Measurements from ENCODE around the gene RSF1. TPM values are rescaled to one million over a fixed set of nuclear protein-coding genes. Genes with fewer than 3 reads are reported as not detected.
A peak's percentile ranks its signal among the peaks of the same experiment; 100 is the strongest.

Gene RSF1
- total and polyA plus RNA-seq, 2 donors from 2014 or later: 7.9 to 71.9 TPM

- DNase-seq (peak in 3 of 5 donors; percentile 57 to 72 (median 69)), FAIRE-seq (no peak)
- peaks cover 3 to 9% (median 8%) of the 10 kb centered on the region in 3 donors for H3K4me1 ChIP-seq (ENCODE audit: control insufficient read depth in 2 of 3, insufficient read depth in 2 of 3, low read depth in 1 of 3, low read length in 3 of 3)
- no peaks in the 10 kb centered on the region for H3K27me3 ChIP-seq (ENCODE audit: control insufficient read depth, insufficient read depth, low read length)
- no peaks in the 10 kb centered on the region for H3K36me3 ChIP-seq (ENCODE audit: control insufficient read depth in 2 of 3, insufficient read depth in 3 of 3, low read length in 3 of 3)
- no peak for TF ChIP-seq CTCF (IDR thresholded peaks at IDR 0.05; ENCODE audit: borderline replicate concordance, extremely low read depth, insufficient read depth)
- H3K9me3 ChIP-seq (ENCODE audit: control insufficient read depth in 2 of 3, insufficient read depth in 1 of 3, low read length in 3 of 3): no peaks in the 10 kb centered on the region
- peak overlapping the region; percentile 87 to 94 (median 93) for H3K9ac ChIP-seq (ENCODE audit: low read length in 3 of 3)
- H3K4me3 ChIP-seq (ENCODE audit: low read length in 3 of 3): peak overlapping the region; percentile 94 to 97 (median 96)
- H3K27ac ChIP-seq (ENCODE audit: low read depth in 2 of 2, low read length in 2 of 2): peak overlapping the region; percentile 20 to 48
- intact Hi-C loops (cut with DNase I): no loop called here
These were observed 878 bp upstream of the RSF1 start for GRCh38 chr11:77821349-77821851.

DNA sequence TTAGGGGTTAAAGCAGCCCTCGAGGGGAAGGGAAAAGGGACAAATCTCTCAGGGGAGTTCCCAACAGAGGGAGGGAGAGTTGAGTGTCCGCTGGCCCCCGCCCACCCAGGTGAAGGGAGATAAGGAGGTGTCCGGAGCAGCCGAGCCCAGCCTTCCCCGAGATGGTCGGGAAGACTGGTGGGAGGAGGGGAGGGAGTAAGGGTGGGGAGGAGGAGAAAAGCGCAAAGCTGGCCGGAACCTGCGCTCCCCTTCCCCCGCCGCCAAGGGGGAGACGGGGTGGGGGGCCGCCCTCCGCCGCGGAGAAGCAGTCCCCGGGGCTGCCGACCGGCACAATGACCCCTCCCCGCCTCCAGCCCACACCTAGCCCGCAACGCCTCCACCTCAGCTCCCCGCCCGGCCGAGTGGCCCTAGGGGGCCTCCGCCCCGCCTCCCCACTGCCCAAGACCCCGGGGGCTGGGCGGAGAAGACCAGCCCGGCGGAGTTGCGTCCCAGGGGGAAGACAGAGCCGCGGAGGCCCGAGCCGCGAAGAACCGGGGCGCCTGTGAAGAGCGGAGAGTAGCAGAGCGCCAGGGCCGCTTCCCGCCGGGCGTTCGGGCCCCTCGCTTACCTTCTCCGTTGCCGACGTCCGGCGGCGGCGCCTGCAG lies 479 bp downstream of the RSF1 start:
- Histone ChIP-seq H3K27me3 (ENCODE audit: control insufficient read depth, insufficient read depth, low read length) (no peaks in the 10 kb centered on the region), H3K27ac (ENCODE audit: low read depth in 2 of 2, low read length in 2 of 2) (peak overlapping the region; percentile 81 to 90), H3K9ac (ENCODE audit: low read length in 3 of 3) (peak overlapping the region; percentile 8 to 76 (median 64)), H3K4me1 (ENCODE audit: control insufficient read depth in 2 of 3, insufficient read depth in 2 of 3, low read depth in 1 of 3, low read length in 3 of 3) (peaks cover 3 to 9% (median 8%) of the 10 kb centered on the region in 3 donors), H3K4me3 (ENCODE audit: low read length in 3 of 3) (peak overlapping the region; percentile 76 to 97 (median 80)), H3K9me3 (ENCODE audit: control insufficient read depth in 2 of 3, insufficient read depth in 1 of 3, low read length in 3 of 3) (no peaks in the 10 kb centered on the region), H3K36me3 (ENCODE audit: control insufficient read depth in 2 of 3, insufficient read depth in 3 of 3, low read length in 3 of 3) (no peaks in the 10 kb centered on the region)
- DNase-seq (peak; percentile 59 to 89 (median 85)), FAIRE-seq (no peak)
- TF ChIP-seq CTCF (IDR thresholded peaks at IDR 0.05; ENCODE audit: borderline replicate concordance, extremely low read depth, insufficient read depth): no peak
- intact Hi-C loops (cut with DNase I): no loop called here

DNA sequence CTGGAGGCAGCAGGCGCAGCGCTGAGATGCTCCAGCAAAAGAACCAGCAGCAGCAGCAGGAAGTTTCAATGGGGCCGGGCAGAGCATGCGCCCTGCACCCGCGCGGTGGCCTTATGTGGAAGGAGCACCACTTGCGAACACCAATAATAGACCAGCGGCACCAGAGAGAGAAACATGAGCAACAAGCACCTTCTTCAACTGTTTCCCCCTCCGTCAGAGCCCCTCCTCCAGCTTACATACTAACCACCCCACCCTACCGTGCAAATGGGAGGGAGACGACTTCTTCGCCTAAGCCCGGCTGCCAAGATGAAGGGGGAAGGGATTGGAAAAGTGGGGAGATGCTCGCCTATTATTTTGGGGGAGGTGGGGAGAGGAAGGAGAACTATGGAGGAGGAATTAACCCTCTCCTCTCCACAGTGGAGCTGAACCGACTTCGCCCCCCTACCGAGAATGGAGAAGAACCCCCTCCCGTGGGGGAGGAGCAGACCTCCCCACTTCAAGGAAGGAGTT lies 1.1 kb downstream of the RSF1 start:
- intact Hi-C loops (cut with DNase I): no loop called here
- Histone ChIP-seq H3K36me3 (ENCODE audit: control insufficient read depth in 2 of 3, insufficient read depth in 3 of 3, low read length in 3 of 3) (no peaks in the 10 kb centered on the region), H3K4me3 (ENCODE audit: low read length in 3 of 3) (peak overlapping the region; percentile 76 to 97 (median 80)), H3K4me1 (ENCODE audit: control insufficient read depth in 2 of 3, insufficient read depth in 2 of 3, low read depth in 1 of 3, low read length in 3 of 3) (peaks cover 3 to 9% (median 8%) of the 10 kb centered on the region in 3 donors), H3K27me3 (ENCODE audit: control insufficient read depth, insufficient read depth, low read length) (no peaks in the 10 kb centered on the region), H3K9ac (ENCODE audit: low read length in 3 of 3) (peak overlapping the region; percentile 8 to 76 (median 64)), H3K27ac (ENCODE audit: low read depth in 2 of 2, low read length in 2 of 2) (peak overlapping the region; percentile 81 to 90), H3K9me3 (ENCODE audit: control insufficient read depth in 2 of 3, insufficient read depth in 1 of 3, low read length in 3 of 3) (peaks cover 0 to 3% (median 0%) of the 10 kb centered on the region in 3 donors)
- TF ChIP-seq CTCF (IDR thresholded peaks at IDR 0.05; ENCODE audit: borderline replicate concordance, extremely low read depth, insufficient read depth): peak; percentile 9
- DNase-seq (peak; percentile 87 to 93 (median 93)), FAIRE-seq (no peak)

Data from kidney (tissue), 14 donors.